HG03439 (cell line): ENCODE measurements around the gene GDF3.
"Not testable (repeated sequence)": the region's sequence is repeated elsewhere in the genome, so short reads cannot be mapped to it uniquely, and the experiment has no call there.

Experiments used
- ATAC-seq: cut with Tn5 transposase; IDR thresholded peaks from one replicate; pipeline ENCODE4 v1.9.1; 2021; ENCODE audit warnings: mild to moderate bottlenecking, moderate library complexity; ENCODE audit not compliant: unreplicated experiment

The GDF3 gene

DNA sequence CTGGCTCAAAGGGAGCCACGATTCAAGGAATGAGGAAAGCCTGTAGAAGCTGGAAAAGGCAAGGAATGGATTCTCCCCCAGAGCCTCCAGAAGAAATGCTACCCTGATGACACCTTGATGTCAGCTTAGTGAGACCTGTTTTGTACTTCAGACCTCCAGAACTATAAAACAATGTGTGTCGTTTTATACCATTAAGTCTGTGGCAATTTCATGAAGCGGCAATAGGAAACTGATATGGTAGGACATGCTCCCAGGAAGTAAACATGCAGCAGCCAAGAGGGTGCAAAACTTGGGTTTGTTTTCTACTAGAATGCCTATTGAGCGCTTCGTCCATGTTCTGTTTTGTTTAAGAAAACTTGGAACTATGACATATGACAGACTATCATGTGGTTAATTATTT is 27.4 kb downstream of the GDF3 start:
- no peak for ATAC-seq

DNA sequence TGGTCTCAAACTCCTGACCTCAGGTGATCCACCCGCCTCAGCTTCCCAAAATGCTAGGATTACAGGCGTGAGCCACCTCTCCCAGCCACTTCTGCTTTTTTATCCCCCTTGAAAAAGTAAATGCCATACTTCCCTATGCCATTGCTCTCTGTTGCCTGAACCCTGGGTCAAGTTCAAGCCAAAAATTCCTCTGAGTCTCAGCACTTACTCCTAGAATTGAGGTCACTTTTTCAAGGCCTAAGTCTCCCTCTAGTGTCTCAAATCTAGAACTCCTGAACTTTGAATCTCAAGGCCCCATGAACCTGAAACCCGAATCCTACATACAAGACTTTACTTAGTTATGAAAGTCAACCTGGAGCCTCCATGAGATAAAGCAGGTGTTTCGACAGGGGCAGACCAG is 28.4 kb downstream of the GDF3 start:
- ATAC-seq = no peak

DNA sequence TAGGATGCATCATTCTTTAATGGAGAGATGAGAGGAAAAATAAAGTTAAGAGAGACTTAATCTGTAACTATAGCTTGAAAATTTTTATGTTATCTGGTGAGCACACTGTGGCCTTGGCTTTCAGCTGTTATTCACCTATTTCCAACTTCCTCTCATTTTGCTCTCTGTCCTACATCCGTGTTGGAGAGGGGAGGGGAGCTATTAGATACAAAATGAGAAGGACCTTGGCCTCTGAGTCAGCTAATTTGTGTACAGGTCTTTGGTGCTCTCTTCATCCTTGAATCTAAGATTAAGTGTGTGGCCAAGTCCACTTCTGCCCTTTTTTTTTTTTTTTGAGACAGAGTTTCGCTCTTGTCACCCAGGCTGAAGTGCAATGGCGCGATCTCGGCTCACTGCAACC is 29.0 kb downstream of the GDF3 start:
- ATAC-seq = no peak

- no peak for ATAC-seq
These were observed 33.8 kb downstream of the GDF3 start for GRCh38 chr12:7661741-7662140.

DNA sequence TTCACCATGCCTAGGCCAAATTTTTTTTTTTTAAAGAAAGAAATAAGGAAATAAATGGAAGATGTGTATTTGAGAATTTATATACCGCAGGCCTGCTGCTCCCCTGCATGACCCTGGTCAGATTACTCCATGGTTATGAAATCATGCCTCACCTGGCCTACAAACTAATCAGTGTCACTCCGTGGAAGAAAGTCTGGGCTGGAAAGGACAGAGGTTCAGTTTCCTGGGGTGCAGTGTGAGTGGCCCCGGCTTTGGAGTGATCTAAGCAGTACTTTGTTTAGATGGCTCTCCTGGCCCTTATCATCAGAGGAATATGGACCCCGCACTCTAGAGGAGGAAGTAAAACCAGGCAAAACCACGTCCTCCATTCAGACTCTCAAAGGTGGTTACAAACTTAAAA is 39.5 kb downstream of the GDF3 start:
- no peak for ATAC-seq

DNA sequence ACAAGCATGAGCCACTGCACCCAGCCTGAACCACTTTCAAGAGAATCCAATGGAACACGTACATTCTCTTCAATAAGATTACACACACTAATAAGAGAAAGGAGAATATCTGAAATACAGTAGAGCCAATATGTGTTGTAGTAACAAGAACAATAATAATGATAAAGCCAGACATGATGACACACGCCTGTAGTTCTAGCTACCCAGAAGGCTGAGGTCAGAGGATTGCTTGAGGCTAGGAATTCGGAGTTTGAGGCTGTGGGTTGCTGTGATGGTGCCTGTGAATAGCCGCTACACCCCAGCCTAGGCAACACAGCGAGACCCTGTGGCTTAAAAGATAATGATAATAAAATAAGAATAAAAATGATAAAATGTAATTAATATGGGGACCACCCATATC is 45.5 kb downstream of the GDF3 start:
- ATAC-seq = no peak

GRCh38 chr12:7647071-7647470 is 48.5 kb downstream of the GDF3 start:
- ATAC-seq = no peak

- ATAC-seq = no peak
These were observed 49.4 kb downstream of the GDF3 start for GRCh38 chr12:7646178-7646475.

DNA sequence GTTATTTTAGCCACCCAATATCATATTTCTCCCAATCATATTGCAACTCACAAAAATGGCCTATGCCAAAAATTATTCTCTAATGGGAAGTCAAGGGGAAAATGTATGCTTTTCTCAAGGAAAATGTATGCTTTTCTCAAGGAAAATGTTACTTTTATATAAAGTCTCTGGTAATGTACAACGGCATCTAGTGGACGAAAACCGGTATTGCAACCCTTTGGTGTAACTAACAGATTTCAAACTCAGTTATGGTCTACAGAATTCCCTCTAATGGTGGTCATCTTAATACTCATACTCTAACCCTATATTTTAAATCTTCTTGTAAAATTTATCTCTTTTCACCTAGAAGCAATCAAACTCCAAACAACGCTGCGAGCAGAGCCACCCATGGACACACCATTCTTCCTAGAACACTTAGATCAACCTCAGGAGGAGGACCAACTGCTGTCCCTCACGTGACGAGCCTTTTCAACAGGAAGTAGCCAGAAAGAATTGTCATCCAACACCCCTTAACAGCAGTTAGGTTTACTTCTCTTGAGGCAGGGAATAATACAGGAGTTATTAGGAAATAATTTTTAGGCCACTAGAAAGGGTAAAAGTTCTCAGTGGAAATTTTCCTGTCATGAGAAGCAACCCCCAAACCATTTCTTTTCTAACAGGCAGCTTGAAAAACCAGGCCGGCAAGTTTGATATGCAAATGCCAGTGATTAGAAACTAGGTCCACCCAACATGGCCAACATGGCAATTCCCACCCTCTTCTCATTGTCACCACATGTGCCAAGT is 50.0 kb downstream of the GDF3 start:
- ATAC-seq = no peak

DNA sequence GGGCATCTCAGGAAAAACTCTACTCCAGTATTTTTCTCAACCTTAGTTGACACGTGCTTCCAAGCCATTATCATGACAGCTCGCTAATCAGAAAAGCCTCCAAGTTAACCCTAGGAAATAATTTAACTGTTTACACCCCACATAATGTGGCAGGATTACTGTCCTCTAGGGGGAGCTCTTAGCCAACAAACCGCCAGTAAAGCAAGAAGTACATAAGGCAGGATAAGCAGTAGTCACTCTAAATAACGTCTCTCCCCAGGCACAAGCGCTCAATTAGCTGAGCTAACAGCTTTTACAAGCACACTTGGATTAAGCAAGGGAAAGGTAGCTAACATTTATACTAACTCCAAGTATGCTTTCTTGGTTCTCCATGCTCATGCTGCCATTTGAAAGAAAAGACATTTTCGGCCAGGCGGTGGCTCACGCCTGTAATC is 52.7 kb downstream of the GDF3 start:
- no peak for ATAC-seq

DNA sequence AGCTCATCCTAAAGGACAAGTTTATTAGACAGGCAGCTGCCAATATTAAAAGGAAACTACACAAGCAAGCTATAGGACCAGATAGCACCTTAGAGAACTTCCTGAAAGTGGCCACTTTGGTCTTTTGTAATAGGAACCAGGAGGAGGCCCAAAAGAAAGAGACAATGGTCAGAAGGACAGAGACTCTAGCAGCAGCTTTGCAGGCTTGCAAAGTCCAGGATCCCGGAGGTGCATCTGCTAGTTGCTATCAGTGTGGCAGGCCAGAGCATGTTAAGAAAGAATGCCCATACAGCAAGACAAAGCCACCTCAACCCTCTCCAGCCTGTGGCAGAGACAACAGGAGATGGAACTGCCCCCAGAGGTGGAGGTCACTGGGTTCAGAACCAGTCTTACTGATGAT is 53.3 kb downstream of the GDF3 start:
- no peak for ATAC-seq

- not testable (repeated sequence) for ATAC-seq
These were observed 55.2 kb downstream of the GDF3 start for GRCh38 chr12:7640123-7640995.
